SW480 (cell line): ENCODE measurements around the gene ATP9B.
"Not testable (repeated sequence)": the region's sequence is repeated elsewhere in the genome, so short reads cannot be mapped to it uniquely, and the experiment has no call there.

Experiments
- DNase-seq: peaks from one replicate; pipeline ENCODE4 v3.0.0-alpha.2; 2016; ENCODE audit warnings: low spot score

The ATP9B gene

DNA sequence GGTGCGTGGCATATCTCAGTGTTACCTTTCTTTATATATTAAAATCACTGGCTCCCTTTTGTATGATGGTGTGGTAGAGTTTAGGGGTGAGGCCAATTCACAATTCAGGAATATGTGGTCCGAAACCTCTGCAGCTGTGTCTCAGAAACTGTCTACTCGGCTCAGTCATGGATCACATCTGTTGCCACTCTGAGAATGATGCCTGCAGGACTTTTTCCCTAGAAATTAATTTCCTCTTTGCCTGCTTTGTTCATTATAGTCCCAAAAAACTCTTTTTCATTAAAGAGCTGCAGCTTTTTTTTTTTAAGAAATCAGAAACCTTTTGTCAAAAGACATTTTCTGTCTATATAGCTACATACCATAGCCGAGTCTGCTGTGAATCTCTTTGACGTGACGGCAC lies 221.7 kb downstream of the ATP9B start:
- no peak for DNase-seq

DNA sequence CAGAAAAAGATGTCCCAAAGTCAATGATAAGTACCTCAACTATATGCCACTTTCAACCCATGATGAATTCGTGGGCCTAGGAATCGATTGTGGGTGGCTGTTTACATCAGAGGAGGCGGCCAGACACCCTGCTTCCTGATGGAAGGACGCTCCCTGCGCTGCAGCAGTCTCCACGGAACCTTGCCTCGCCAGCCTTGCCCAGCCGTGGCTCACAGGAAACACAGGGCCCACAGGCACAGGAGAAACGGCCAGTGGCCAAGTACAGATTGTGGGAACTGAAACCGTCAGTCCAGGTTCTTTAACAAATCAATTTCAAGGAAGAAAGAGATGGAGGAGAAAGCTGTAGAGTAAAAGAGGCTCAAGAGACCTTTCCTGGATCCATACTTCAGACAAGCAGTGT lies 225.0 kb downstream of the ATP9B start:
- no peak for DNase-seq

GRCh38 chr18:79299272-79299671 lies 230.1 kb downstream of the ATP9B start:
- no peak for DNase-seq

GRCh38 chr18:79299711-79300110 lies 230.5 kb downstream of the ATP9B start:
- no peak for DNase-seq

DNA sequence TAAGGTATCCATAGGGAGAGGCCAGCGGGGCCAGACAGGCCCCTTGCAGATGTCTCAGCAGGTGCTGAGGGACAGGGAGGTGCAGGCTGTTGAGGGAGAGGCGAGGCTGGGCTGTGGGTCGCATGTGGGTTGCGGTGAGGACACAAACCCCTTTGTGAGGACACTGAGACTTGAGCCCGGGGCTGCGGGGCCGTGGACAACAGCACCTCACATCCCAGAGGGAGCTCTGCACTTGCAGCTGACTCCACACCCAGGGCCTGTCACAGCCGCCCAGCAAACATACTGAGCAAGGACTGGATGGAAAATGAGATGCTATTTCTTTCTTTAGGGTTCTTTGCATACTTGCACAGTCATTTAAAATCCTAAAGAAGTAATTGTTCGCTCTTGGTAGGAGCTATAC lies 231.2 kb downstream of the ATP9B start:
- no peak for DNase-seq

- no peak for DNase-seq
These were observed 232.9 kb downstream of the ATP9B start for GRCh38 chr18:79302120-79302519.

- no peak for DNase-seq
These were observed 236.7 kb downstream of the ATP9B start for GRCh38 chr18:79305911-79306310.

DNA sequence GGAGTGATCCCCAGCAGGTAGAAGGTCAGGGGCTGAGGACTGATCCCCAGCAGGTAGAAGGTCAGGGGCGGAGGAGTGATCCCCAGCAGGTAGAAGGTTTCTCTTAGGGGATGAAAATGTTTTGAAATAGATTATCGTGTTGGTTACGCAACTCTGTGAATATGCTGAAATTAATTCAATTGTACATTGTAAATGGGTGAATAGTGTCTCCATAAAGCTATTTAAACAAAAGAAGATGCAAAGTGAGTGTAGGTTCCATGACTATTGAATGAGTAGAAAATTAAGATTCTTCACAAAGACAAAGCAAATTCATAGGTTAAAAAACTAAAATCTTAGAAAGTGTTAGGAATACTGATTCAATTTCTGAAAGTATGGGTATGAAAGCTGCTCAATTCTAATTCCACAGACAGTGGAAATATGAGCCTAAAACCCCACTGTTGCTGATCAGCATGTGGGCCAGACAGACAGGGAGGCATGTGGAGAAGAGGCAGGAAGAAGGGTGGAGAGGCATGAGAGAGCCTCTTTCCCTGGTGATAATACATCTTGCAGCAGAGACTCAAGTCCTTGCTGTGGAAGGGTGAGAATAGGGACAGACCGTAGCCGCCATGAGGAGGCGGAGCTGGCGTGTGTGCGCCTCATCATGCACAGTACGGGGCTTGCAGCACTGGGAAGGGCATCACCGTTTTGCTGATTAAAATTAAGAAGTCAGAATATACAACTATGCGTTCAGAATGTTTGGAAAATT lies 240.6 kb downstream of the ATP9B start:
- DNase-seq = no peak

DNA sequence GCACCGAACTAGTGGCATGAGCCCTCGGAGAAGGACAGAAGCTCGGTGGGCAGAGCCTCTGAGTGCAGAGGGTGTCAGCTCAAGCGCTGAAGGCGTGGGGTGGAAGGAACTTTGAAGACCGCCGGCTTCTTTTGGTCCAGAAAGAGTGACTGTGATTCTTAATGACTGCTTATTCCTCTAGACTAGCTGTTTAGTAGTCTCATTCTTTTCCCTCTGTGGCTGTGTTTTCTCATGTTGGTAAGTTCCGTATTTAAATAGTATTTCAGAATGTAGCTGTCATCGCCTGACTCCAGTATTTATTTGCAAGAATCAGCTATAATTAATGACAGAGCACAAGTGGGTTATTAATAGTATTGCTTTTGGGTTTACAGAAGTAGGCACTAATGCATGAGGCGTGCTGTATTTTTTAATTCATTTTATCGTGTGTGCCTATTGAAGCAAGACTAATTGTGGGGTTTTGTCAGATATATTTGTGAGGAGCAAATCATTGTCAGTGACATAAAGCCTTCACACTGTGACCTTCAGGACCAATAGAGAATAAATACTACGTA lies 245.7 kb downstream of the ATP9B start:
- no peak for DNase-seq

DNA sequence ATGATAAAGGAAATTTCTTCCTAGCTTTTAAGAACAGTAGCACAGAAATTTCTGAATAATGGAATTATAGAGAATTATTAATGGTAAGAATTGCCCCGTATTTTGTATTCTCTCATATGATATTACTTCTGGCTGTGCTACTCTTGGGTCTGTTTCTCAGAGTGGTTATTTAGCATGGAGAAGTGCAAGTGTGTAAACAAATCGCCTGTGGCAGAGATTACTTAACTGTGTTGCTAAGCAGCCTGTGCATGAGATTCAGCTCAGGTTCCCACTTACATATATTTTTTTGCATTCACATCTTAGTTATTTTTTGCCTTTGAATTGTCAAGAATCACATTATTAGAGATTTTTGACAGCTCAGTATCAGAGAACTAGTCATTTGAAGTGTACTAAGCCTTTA lies 246.4 kb downstream of the ATP9B start:
- DNase-seq = no peak

GRCh38 chr18:79317703-79318102 lies 248.5 kb downstream of the ATP9B start:
- no peak for DNase-seq

- no peak for DNase-seq
These were observed 249.0 kb downstream of the ATP9B start for GRCh38 chr18:79318142-79318673.

DNA sequence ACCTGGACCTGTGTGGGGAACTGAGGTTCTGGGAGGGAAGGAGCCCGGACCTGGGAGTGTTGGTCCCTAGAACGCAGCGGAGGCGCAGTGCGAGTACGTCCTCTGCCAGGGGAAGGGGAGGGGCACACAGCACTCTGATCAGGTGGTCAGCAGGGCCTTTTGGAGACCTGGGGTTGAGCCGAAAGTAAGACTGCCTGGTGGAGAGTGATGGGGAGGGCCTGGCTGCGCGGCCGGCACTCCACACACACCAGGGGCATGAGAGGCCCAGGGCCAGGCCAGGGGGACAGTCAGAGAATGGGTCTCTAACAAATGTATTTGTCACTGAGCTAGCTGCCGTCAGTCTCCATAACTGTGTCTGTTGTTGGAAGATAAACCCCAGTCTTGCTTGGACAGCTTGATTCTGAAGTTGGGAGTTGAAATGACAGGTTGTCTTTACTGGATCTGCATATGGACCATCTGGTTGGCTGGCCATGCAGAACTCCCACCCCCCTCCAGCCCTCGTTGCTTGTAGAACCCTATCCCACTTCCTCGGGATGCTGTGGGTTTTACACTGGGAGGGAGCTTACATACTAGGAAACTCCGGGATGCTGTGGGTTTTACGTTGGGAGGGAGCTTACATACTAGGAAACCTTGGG lies 251.1 kb downstream of the ATP9B start:
- no peak for DNase-seq

- DNase-seq = no peak
These were observed 252.6 kb downstream of the ATP9B start for GRCh38 chr18:79321625-79322405.

DNA sequence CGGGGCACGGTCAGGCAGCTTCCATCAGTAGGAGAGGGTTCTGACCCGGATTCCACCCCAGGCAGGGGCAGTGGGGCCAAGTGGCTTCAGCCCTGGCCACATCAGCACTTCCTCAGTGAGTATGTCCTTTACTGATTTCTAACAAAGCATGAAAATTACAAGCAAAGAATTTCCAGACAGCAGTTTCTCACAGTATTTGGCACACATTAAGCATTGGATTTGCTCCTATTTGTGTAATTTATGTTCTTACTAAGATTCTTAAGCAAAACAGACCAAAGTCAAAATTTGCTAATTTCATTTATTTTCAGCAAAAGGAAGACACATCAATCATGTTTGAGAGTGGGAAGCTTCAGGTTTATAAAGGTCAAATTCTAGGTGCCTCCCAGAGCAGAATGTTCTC lies 253.2 kb downstream of the ATP9B start:
- DNase-seq = no peak

- no peak for DNase-seq
These were observed 254.3 kb downstream of the ATP9B start for GRCh38 chr18:79323471-79323870.

DNA sequence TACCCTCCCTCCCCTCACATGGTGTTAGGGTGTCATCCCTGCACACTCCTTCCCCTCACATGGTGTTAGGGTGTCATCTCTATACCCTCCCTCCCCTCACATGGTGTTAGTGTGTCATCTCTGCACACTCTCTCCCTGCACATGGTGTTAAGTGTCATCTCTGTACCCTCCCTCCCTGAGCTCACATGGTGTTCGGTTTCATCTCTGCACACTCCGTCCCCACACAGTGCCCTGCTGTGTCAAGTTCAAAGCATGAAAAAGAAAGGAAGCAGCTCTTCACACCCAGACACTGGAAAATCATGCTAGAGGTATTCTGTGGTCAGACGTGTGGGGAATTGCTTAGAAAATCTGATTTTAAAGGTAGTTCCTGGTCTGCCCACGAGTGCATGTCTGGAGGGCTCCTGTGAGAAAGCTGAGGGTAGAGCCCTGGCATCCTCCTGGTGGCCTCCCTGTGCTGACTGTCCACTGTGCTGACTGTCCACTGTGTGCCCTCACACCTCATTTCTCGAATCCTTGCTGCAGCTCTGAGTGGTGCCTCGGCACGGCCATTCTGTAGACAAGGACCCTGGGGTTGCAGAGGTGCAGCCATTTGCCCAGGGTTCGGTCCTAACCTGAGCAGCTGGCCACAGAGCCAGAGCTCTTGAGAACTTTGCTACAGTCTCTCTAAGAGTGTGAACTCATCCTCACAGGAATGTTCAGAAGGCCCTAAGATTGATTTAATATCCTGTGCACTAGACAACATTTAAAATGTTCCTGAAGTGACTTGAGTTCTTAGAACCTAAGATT lies 257.4 kb downstream of the ATP9B start:
- no peak for DNase-seq

GRCh38 chr18:79327199-79327721 lies 258.1 kb downstream of the ATP9B start:
- no peak for DNase-seq

DNA sequence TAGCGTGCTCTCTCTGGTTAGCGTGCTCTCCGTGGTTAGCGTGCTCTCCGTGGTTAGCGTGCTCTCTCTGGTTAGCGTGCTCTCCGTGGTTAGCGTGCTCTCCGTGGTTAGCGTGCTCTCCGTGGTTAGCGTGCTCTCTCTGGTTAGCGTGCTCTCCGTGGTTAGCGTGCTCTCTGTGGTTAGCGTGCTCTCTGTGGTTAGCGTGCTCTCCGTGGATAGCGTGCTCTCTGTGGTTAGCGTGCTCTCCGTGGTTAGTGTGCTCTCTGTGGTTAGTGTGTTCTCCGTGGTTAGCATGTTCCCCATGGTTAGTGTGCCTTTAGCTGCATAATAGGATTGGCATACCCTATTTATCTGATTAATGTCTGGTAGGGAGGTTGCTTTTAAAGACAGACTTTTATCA lies 258.7 kb downstream of the ATP9B start:
- DNase-seq = not testable (repeated sequence)

- no peak for DNase-seq
These were observed 259.7 kb downstream of the ATP9B start for GRCh38 chr18:79328887-79329286.

GRCh38 chr18:79329786-79330185 lies 260.6 kb downstream of the ATP9B start:
- no peak for DNase-seq

GRCh38 chr18:79332646-79333045 lies 263.5 kb downstream of the ATP9B start:
- no peak for DNase-seq
